GM21526 (cell line): ENCODE results near the gene DACT1.

Source experiments
- ATAC-seq: cut with Tn5 transposase; IDR thresholded peaks from one replicate; pipeline ENCODE4 v1.9.1; 2021; ENCODE audit warnings: moderate library complexity; ENCODE audit not compliant: unreplicated experiment, low FRiP score

DACT1 gene

DNA sequence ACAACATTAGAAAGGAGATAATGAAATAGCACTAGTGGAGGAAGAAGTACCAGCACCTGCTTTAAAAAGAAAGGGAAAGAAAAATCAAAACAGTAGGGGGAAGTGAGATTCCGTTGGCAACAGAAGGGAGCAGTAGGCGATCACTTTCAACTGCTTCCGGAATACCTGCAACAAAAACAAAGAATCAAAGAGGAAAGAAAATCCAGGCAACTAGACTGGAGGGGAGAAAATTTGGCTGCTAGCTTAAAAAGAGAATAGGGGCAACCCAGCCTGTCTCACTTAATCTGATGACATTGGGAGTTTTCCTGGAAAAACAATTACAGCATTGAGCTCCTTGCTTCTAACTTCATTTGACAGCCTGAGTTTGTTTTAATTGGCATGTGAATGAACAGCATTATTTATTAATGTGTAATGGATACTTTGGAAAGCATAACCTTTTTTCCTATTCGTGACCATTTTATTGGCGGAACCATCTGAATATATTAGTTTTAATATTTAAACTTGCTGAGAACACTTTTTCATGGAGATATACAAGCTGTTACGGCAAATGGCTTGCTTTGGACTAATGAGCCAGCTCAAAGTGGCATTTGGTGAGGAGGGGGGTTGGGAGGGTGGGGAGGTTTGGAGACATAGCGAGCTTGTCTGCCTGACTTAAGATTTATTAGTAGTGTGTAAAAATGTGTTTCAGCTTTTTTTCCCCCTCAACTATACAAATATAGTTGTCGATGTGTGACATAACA, 2.5 kb upstream of the DACT1 start:
- no peak for ATAC-seq

DNA sequence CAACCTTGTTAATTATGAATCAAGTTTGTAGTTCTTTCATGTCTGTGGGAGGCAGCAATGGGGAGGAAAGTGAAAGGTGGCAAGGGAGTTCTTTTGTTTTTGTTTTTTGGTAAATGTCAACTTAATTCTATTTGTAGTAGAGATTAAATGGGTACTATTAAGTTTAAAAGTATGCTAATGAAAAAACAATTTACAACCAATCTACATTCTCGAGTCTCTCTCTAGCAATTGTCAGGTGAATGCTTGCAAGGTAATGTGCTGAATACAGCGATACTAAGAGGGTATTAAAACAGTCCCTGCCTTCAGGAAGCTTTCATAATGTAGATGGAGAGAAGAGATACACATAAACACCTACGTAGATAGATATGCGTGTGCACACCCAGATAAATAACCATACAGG, 1.6 kb upstream of the DACT1 start:
- no peak for ATAC-seq

DNA sequence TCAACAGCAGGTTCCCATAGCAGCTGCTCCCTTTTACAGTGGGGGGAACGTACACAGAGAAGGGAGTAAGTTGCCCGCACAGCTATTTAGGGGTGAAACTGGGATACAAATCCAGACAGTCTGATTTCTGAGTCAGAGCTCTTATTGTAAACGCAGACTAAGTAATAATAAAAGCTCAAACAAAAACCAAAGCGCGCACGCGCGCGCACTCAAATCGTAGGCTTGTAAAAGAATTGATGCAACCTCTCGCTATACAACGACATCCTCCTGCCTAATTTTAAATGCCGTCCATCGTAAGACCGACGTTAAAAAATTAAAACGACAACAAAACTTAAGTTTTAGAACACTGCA, 747 bp upstream of the DACT1 start:
- no peak for ATAC-seq

DNA sequence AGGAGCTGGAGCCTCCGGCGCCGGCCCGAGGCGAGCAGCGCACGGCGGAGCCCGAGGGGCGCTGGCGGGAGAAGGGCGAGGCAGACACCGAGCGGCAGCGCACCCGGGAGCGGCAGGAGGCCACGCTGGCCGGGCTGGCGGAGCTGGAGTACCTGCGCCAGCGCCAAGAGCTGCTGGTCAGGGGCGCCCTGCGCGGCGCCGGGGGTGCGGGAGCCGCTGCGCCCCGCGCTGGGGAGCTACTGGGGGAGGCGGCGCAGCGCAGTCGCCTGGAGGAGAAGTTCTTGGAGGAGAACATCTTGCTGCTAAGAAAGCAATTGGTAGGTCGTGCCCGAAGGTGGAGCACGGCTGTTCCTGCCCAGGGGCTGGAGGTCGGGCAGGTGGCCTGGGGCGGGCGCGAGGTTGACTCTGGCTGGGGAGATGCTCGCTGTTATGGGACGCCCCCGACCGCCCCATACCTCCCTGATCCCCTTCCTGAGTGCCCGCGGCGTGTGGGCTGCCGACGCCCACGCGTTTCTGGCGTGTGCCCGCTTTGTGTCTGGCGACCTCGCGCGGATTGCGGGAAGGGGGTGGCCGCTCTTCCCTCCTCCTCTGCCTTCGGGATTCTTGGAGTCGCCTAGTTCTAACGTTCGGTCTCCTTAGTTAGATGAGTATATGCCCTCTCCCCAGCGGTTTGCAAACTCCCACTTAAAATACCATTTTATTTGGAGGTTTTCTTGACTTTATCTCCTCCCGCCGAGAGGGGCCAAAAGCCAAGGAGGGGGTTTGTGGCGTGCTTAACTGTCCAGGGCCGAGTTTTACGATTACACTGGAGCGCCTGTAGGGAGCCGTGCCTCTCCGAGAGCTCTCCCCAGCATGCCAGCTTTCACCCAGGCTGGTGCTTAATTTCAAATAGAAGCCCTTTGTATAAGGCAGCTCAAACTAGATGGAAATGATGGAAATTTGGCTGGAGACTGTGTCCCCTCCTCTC, 752 bp downstream of the DACT1 start:
- ATAC-seq: peak; percentile 39

DNA sequence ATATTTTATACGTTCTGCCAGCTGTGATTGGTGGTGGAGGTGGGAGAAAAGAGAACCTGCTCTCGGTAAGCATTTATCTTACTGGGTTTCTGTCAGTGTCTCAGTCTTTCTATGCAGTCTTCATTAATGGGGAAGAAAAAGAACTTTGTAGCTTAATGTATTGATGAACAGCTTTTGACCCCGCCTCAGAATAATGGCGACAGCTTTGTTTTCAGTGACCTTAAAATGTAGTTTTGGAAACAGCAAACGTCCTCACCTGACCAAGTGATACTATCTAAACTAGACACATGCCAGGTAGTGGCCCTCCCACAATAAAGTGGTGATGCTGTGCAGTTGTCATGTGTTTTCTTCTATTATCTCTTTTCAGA, 1.4 kb downstream of the DACT1 start:
- no peak for ATAC-seq

DNA sequence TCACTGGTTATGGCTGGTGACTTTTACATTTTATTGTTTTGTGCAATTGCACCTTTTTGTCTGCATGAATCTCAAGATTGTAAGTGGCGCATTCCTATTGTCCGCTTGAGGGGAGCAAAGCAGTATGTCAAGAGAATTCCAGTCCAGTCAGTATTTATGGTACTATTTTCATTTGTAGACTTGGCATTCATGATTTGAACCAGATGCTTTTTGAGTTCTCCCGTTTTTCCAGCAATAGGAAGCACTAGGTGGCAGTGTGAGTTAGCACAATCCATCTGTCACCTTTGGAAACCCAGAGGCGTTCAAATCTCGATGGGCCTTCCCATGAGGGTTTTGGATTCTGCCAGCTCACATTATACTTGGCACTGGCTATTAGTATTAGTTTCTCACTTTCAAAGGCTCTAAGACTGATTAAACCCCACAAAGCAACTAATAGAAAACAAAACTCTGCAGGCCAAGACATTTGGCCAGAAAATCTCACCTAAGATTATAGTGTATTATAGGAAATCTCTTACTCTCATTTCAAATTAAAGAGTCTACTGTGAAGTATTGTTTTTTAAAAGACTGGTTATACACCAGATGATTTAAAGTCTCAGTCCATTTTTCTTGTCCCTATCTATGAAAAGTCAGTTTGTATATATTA, 2.2 kb downstream of the DACT1 start:
- ATAC-seq: no peak

DNA sequence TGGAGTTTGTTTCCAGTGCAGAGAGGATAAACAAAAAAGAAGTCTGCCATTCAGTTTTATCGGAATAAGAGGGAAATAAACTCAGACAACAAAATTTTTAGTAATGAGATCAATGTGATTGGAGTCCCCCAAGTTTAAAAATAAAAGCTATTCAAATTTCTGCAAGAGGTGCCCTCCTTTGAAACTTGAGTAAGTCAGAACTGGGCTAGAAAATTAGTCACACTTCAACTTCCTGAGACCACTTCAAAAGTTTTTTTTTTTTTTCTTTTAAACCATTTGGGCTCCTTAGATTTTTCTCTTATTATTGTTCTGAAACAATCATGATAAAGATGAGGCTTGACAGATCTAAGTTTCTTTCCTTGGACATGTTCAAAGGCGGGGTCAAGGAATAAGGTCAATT, 3.2 kb downstream of the DACT1 start:
- no peak for ATAC-seq

DNA sequence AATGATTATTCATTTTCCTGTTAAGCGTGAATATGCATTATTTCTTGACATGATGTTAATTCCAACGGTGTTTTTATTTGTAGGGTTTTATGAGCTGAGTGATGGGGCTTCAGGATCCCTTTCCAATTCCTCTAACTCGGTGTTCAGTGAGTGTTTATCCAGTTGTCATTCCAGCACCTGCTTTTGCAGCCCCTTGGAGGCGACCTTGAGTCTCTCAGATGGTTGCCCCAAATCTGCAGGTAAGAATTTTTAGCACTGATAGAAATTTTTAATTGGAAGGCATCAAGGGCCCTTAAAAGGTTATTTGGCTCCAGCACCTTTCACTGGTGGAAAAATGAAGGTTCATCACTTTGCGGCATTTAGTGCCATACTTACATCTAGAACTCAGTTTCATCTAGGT, 3.7 kb downstream of the DACT1 start:
- ATAC-seq: no peak

DNA sequence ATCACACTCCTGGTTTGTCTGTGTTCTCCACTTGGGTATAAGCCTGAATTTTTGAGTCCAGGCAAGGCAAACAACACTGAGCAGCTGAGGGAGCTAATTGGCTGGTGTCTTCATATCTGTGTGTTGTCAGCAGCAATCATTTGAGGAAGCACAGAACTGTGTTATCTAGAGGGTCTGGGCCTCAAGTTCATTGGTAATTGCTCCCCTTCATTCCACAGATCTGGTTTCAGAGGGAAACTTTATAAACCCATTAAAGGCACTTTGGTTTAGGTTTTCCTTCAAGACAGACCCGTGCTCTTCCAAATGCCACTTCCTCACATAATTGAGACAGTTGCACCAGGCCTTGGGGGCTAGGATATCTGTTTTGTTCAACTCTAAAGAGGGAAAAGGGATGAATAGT, 5.6 kb downstream of the DACT1 start:
- ATAC-seq: no peak

DNA sequence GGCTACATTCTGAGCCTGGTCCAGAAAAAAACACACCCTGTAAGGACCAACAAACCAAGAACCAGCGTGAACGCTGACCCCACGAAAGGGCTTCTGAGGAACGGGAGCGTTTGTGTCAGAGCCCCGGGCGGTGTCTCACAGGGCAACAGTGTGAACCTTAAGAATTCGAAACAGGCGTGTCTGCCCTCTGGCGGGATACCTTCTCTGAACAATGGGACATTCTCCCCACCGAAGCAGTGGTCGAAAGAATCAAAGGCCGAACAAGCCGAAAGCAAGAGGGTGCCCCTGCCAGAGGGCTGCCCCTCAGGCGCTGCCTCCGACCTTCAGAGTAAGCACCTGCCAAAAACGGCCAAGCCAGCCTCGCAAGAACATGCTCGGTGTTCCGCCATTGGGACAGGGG, 7.9 kb downstream of the DACT1 start:
- no peak for ATAC-seq

DNA sequence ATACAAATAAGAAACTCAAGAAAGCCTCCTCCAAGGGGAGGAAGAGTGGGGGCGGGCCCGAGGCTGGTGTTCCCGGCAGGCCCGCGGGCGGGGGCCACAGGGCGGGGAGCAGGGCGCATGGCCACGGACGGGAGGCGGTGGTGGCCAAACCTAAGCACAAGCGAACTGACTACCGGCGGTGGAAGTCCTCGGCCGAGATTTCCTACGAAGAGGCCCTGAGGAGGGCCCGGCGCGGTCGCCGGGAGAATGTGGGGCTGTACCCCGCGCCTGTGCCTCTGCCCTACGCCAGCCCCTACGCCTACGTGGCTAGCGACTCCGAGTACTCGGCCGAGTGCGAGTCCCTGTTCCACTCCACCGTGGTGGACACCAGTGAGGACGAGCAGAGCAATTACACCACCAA, 8.7 kb downstream of the DACT1 start:
- ATAC-seq: no peak

DNA sequence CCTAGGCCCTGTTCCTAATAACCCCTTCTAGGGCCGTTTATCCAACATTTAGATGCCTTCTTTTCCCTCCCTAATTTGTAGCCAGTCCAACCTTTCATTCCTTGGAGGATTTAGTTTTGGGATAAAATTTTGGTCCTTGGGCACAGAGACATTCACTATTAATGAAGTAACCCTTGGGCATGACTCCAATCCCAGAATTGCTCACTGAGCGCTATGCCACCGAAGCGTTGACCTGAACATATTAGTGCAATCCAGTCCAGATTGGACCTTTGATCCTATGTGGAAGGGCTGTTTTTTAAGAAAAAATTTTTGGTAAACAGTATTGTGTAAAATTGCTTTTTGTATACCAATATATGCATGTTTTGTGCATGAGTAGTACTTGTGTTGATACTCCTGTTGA, 10.0 kb downstream of the DACT1 start:
- no peak for ATAC-seq

DNA sequence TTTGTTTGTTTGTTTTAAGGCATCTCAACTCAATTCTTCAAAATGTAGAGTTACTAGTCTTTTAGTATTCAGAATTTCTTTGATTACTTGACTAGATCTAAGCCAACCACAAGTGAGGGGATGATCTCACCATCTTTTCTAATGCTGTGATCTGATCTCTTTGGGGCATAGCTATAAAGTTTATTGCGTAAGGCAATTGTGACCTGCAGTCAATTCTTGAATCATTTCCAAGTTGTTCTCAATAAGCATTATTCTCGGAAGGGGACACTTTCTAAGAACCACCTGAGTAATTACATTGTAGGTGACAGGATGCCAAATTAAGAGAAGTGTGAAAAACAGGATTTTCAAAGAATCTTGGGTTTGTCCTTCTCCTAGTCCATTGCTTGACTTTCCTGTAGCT, 13.1 kb downstream of the DACT1 start:
- no peak for ATAC-seq

DNA sequence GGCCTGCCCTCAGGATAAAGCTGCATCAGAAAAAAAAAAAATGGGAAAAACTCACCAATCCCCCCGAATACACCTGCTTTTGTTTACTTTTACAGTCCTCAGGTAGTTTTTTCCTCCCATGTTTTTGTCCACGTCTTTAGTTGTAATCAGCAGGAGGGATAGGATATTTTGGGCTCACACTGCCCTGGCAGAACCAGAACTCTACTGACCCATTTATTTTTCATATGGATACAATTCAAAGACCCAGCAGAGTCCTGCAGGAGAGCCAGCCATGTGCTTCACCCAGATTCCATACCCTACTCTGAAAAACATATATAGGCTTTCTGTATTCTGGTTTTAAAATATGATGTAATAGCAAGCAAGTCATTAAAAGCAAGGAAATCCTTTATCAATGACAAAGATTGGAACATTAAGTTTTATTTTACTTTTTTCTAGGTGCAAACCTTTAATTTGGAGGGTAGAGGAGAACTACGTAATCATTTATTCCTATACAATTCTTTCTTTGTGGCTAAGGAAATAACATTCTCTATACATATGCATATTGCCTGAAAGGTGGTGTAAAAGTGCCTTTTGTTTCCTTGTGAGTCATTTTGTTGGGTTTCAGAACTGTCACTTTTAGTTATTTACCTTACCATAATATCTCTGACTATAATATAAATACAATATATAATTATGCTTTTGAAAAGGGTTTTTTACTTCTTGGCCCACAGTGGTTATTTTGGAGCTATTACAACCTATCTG, 19.1 kb downstream of the DACT1 start:
- ATAC-seq: no peak

DNA sequence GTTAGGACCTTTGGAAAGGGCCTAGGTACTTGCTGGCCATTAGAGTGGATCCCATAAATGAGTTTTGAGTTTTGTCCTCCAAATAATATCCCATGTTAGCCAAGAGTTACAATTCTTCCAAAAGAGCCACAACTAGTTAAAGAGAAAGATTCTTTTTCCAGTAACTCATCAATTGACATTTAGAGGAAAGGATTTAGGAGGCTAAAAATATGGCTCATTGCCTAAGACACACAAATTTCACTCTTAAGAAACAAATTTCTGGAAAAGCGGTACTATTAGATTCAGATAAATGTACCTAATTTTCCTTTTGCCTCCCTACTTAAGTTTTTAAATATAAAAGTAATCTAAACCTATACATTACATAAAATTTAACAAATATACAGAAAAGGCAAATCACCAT, 21.3 kb downstream of the DACT1 start:
- ATAC-seq: no peak

DNA sequence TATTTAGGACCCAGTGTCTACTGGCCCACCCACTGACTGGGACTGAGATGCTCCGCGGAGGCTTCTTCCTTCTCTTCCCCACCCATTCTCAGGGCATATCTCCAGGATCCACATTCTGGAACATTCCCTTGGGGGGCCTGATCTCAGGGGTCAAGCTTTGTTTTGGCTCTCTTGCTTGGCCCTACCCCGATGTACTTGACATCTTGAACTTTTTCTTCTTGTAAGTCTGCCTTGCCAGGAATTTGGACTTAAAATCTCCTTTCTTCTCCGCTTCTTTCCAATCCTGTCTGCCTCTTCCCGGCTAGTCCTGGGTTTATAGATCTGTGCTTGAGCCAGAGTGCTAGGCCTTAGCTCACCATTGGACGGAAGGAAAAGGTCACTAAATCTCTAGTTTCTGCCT, 22.1 kb downstream of the DACT1 start:
- no peak for ATAC-seq

DNA sequence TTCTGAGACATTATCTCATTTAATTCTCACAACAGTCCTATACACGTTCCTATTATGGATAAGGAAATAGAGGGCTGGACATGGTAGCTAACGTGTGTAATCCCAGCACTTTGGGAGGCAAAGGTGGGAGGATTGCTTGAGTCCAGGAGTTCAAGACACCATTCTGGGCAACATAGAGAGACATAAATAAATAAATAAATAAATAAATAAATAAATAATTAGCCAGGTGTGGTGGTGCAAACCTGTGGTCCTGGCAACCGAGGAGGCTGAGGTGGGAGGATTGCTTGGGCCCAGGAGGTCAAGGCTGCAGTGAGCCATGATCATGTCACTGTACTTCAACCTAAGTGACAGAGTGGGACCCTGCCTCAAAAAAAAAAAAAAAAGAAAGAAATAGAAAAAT, 22.6 kb downstream of the DACT1 start:
- no peak for ATAC-seq

DNA sequence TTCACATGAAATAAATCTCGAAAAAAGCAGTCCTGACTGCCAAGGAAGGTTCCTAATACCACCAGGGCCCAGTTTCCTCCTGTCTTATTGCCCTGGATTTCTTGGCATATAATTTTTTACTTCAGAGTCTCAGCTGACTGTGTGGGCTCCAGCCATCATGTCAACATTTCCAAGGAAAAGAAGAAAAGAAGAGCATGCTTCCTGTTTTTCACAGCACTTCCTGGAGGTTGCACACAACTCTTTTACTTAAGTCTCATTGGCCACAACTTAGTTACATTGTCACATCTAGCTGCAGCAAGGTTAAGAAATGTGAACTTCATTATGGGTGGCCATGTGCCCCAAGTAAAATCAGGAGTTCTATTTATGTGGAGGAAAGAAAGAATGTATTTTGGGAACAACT, 24.3 kb downstream of the DACT1 start:
- ATAC-seq: no peak

DNA sequence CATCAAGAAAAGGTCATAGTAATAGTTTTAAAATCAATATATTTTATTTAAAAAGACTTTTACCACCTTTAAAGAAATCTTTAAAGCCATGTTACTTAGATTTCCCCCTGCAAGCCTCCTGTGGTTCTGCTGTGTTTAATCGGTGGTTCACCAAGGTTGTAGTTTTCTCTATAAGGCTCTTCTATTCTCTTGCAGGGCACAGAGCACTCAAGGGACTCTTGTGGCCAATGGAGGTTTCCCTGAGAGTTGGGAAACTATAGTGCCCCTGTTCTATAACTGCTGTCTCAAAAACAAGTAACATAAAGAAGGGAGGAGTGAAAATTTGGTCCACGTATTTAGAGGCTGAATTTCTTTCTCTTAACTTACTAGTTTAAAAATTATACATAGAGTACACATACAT, 25.0 kb downstream of the DACT1 start:
- ATAC-seq: no peak

DNA sequence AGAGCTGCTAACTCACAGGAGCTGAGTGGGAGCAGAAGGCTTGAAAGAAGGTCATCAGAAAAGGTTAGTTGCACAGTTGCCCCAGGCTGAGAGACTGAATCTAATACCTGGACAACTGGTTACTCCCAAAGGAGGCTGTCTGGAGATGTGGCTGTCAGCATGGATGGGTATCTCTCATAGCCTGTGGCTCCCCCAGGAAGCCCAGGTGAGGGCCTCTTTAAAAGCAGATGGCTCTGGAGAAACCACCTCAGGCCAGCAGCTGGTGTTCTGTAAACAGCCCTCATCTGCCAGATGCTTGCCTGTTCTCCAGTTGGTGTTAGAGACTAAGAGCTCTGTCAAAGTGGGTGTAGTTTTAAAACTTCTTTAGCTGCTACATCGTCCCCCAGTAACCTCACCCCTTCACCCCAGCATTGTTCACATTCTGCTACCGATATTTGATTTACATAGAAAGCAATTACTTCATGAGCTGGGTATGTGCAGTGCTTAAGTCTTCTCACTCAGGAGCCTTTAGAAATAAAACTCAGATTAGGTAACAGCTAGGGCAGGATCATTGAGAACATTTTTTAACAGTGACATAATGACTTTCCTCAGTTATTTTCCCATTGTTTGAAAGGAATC, 25.8 kb downstream of the DACT1 start:
- no peak for ATAC-seq
